H9 (cell line): ENCODE results near the gene PHETA1. TPM values are rescaled to one million over a fixed set of nuclear protein-coding genes. Genes with fewer than 3 reads are reported as not detected.

Experiments used
- DNase-seq: peaks from one replicate; pipeline ENCODE4 v3.0.0-alpha.2; 2017
- H2AFZ ChIP-seq: one replicate; pipeline ENCODE4 v1.6.1; 2013; ENCODE audit warnings: mild to moderate bottlenecking, low read length, control low read depth, moderate library complexity
- H2AK5ac ChIP-seq: 2 replicates; pipeline ENCODE4 v1.6.1; 2013; ENCODE audit warnings: low read length, control low read depth, mixed read lengths; ENCODE audit not compliant: insufficient read length
- H2BK120ac ChIP-seq: one replicate; pipeline ENCODE4 v1.6.1; 2013; ENCODE audit warnings: low read depth, mild to moderate bottlenecking, low read length, control low read depth, inconsistent platforms; ENCODE audit not compliant: poor library complexity, severe bottlenecking
- H2BK12ac ChIP-seq: 2 replicates; pipeline ENCODE4 v1.6.1; 2013; ENCODE audit warnings: low read length, control low read depth, mixed read lengths, low read depth; ENCODE audit not compliant: insufficient read length
- H2BK15ac ChIP-seq: 2 replicates; pipeline ENCODE4 v1.6.1; 2013; ENCODE audit warnings: low read depth, low read length, control low read depth
- H2BK20ac ChIP-seq: one replicate; pipeline ENCODE4 v1.6.1; 2013; ENCODE audit warnings: low read depth, mild to moderate bottlenecking, low read length, control low read depth, inconsistent platforms; ENCODE audit not compliant: poor library complexity, severe bottlenecking
- H2BK5ac ChIP-seq: 2 replicates; pipeline ENCODE4 v1.6.1; 2013; ENCODE audit warnings: low read length, control low read depth, mixed read lengths; ENCODE audit not compliant: insufficient read length
- H3K14ac ChIP-seq: 2 replicates; pipeline ENCODE4 v1.6.1; 2013; ENCODE audit warnings: low read length, control low read depth; ENCODE audit not compliant: insufficient read depth
- H3K18ac ChIP-seq: 2 replicates; pipeline ENCODE4 v1.6.1; 2013; ENCODE audit warnings: low read depth, mild to moderate bottlenecking, mixed read lengths, low read length, control low read depth; ENCODE audit not compliant: insufficient read length
- H3K23ac ChIP-seq: 2 replicates; pipeline ENCODE4 v1.6.1; 2013; ENCODE audit warnings: low read length, control low read depth, mixed read lengths, low read depth; ENCODE audit not compliant: insufficient read length
- H3K23me2 ChIP-seq: 2 replicates; pipeline ENCODE4 v1.6.1; 2013; ENCODE audit warnings: low read depth, mild to moderate bottlenecking, mixed read lengths, low read length, control low read depth; ENCODE audit not compliant: insufficient read length, poor library complexity, severe bottlenecking
- H3K27ac ChIP-seq: 2 replicates; pipeline ENCODE4 v1.5.1; 2013; ENCODE audit warnings: low read length, control low read depth, mixed read lengths, low read depth; ENCODE audit not compliant: insufficient read length
- H3K27me3 ChIP-seq: 2 replicates; pipeline ENCODE4 v1.6.1; 2013; ENCODE audit warnings: low read length, control low read depth, inconsistent platforms; ENCODE audit not compliant: insufficient read depth
- H3K4ac ChIP-seq: 2 replicates; pipeline ENCODE4 v1.6.1; 2013; ENCODE audit warnings: low read depth, mild to moderate bottlenecking, control low read depth, inconsistent platforms, low read length, moderate library complexity
- H3K4me1 ChIP-seq: 2 replicates; pipeline ENCODE4 v1.6.1; 2013; ENCODE audit warnings: low read length, control low read depth, inconsistent platforms; ENCODE audit not compliant: insufficient read depth
- H3K4me2 ChIP-seq: 2 replicates; pipeline ENCODE4 v1.6.1; 2013; ENCODE audit warnings: low read length, control low read depth, mixed read lengths; ENCODE audit not compliant: insufficient read length, insufficient read depth
- H3K56ac ChIP-seq: 2 replicates; pipeline ENCODE4 v1.6.1; 2013; ENCODE audit warnings: low read depth, mild to moderate bottlenecking, mixed read lengths, low read length, control low read depth; ENCODE audit not compliant: insufficient read length
- H3K79me1 ChIP-seq: 2 replicates; pipeline ENCODE4 v1.6.1; 2013; ENCODE audit warnings: low read depth, mild to moderate bottlenecking, moderate library complexity, low read length, control low read depth, inconsistent platforms; ENCODE audit not compliant: insufficient read depth, poor library complexity, severe bottlenecking
- H3K79me2 ChIP-seq: 2 replicates; pipeline ENCODE4 v1.6.1; 2013; ENCODE audit warnings: low read length, control low read depth, inconsistent platforms; ENCODE audit not compliant: insufficient read depth
- H3K9ac ChIP-seq: 2 replicates; pipeline ENCODE4 v1.6.1; 2013; ENCODE audit warnings: low read length, control low read depth, mixed read lengths; ENCODE audit not compliant: insufficient read length; ENCODE audit errors: extremely low read depth
- H3K9me3 ChIP-seq: one replicate; pipeline ENCODE4 v1.6.1; 2013; ENCODE audit warnings: low read depth, low read length, inconsistent platforms; ENCODE audit not compliant: control insufficient read depth
- H3T11ph ChIP-seq: one replicate; pipeline ENCODE4 v1.6.1; 2013; ENCODE audit warnings: mild to moderate bottlenecking, low read length, control low read depth, inconsistent platforms
- H4K20me1 ChIP-seq: one replicate; pipeline ENCODE4 v1.6.1; 2013; ENCODE audit not compliant: control insufficient read depth, insufficient read length, insufficient read depth
- H4K5ac ChIP-seq: 2 replicates; pipeline ENCODE4 v1.6.1; 2013; ENCODE audit warnings: low read depth, mild to moderate bottlenecking, mixed read lengths, low read length, control low read depth; ENCODE audit not compliant: insufficient read length
- H4K8ac ChIP-seq: replicated peaks from 2 replicates; pipeline ENCODE4 v1.6.1; 2013; ENCODE audit warnings: low read length, control low read depth, mixed read lengths, low read depth; ENCODE audit not compliant: insufficient read length
- H4K91ac ChIP-seq: 2 replicates; pipeline ENCODE4 v1.6.1; 2013; ENCODE audit warnings: low read depth, mild to moderate bottlenecking, moderate library complexity, mixed read lengths, low read length, control low read depth; ENCODE audit not compliant: insufficient read length
- H3K27ac Mint-ChIP-seq, 3 experiments: 2 replicates in 2 of 3; 3 replicates in 1 of 3; pipeline ENCODE4 v1.8.0; 2020 to 2021; ENCODE audit warnings: mixed read lengths in 3 of 3, mild to moderate bottlenecking in 1 of 3, moderate library complexity in 1 of 3
- H3K27me3 Mint-ChIP-seq: 2 replicates; pipeline ENCODE4 v1.8.0; 2021; ENCODE audit warnings: low read depth, mild to moderate bottlenecking, moderate library complexity, mixed read lengths
- H3K36me3 Mint-ChIP-seq, 3 experiments: 2 replicates in 2 of 3; 3 replicates in 1 of 3; pipeline ENCODE4 v1.8.0; 2020 to 2021; ENCODE audit warnings: low read depth in 3 of 3, mixed read lengths in 3 of 3; ENCODE audit not compliant: insufficient read depth in 1 of 3
- H3K4me1 Mint-ChIP-seq, 2 experiments: 2 replicates each; pipeline ENCODE4 v1.8.0; 2020; ENCODE audit warnings: mixed read lengths in 2 of 2
- H3K4me3 Mint-ChIP-seq, 2 experiments: 2 replicates in 1 of 2; 3 replicates in 1 of 2; pipeline ENCODE4 v1.8.0; 2020 to 2021; ENCODE audit warnings: mild to moderate bottlenecking in 2 of 2, mixed read lengths in 2 of 2, moderate library complexity in 1 of 2
- H3K9me3 Mint-ChIP-seq, 2 experiments: 2 replicates in 1 of 2; 3 replicates in 1 of 2; pipeline ENCODE4 v1.8.0; 2020; ENCODE audit warnings: mild to moderate bottlenecking in 2 of 2, mixed read lengths in 2 of 2, moderate library complexity in 1 of 2
- WGBS: extraction: QIAGEN DNeasy Blood & Tissue Kit; methylation state at CpG from one replicate; pipeline ENCODE4 v1.1.7; 2013; ENCODE audit warnings: missing lambda C conversion rate, low lambda C conversion rate, mixed read lengths; ENCODE audit not compliant: insufficient read length; ENCODE audit errors: extremely low coverage; 5-methylcytosine and 5-hydroxymethylcytosine counted together
- total RNA-seq: library from RNA; stranded (reverse); gene quantifications from 2 replicates; pipeline ENCODE4 v1.2.1, GENCODE V29; 2021
- TF ChIP-seq, protein P1 (sequence below): fragments of 200-600 bp; sonication (generic); conservative IDR thresholded peaks from 3 replicates; pipeline ENCODE4 v1.8.0; 2021; ENCODE audit warnings: antibody characterized with exemption, mild to moderate bottlenecking

Gene PHETA1
- total RNA-seq, 1 experiment from 2014 or later, result 13.1 TPM

DNA sequence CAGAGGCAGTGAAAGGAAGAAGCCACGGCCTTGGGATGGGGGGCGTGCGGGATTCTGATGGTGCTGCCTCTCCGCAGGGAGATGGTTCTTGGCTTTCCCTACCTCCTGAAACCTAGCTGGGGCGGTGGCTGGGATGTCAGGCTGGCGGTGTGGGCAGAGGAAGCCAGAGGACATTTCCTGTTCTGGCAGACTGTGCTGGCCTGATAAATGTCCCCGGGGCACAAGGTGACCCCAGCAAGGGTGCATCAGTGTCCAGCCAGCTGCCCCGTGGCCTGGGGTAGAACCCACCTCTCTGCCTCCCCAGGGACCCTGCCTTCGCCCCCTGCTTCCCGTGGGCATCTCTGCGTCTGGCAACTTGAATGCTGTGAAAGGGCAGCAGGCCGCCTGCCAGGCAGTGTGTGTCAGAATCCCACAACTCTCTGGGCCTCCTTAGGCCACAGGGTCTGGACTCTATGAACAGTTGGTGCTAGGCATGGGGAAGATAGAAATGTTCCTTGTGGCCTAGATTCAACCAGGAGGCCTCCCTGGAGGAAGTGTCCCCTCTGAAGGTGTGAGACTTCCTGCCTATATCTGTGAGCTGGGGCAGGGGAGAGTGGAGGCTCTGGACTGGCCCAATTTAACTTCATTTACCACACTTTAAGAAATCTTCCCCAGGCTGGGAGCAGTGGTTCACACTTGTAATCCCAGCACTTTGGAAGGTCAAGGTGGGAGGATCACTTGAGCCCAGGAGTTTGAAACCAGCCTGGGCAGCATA lies 41.7 kb upstream of the PHETA1 start:
- TF ChIP-seq, protein P1, sequence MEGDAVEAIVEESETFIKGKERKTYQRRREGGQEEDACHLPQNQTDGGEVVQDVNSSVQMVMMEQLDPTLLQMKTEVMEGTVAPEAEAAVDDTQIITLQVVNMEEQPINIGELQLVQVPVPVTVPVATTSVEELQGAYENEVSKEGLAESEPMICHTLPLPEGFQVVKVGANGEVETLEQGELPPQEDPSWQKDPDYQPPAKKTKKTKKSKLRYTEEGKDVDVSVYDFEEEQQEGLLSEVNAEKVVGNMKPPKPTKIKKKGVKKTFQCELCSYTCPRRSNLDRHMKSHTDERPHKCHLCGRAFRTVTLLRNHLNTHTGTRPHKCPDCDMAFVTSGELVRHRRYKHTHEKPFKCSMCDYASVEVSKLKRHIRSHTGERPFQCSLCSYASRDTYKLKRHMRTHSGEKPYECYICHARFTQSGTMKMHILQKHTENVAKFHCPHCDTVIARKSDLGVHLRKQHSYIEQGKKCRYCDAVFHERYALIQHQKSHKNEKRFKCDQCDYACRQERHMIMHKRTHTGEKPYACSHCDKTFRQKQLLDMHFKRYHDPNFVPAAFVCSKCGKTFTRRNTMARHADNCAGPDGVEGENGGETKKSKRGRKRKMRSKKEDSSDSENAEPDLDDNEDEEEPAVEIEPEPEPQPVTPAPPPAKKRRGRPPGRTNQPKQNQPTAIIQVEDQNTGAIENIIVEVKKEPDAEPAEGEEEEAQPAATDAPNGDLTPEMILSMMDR, result no peak
- no peak overlapping the region for H3K9ac ChIP-seq
- WGBS, result no CpG with 5 or more reads among the region's 12 CpGs

More for the DNA sequence above, 41.7 kb upstream of the PHETA1 start:
- Histone ChIP-seq H3K56ac (no peak overlapping the region), H2BK15ac (no peak overlapping the region), H4K91ac (no peak overlapping the region), H3K79me2 (peaks cover 55% of the 10 kb centered on the region; the same call in 1 of the 2 replicates), H2AFZ (no peak overlapping the region), H2BK5ac (no peak overlapping the region), H3K23ac (no peak overlapping the region), H2AK5ac (no peak overlapping the region), H3K4me1 (peaks cover 6% of the 10 kb centered on the region), H2BK20ac (no peak overlapping the region), H3K79me1 (peaks cover 8% of the 10 kb centered on the region), H3K18ac (no peak overlapping the region), H4K20me1 (no peaks in the 10 kb centered on the region), H3K14ac (no peak overlapping the region; the same call in 1 of the 2 replicates), H3K27me3 (no peaks in the 10 kb centered on the region), H2BK120ac (no peak overlapping the region), H3T11ph (no peak overlapping the region), H3K4ac (no peak overlapping the region), H3K27ac (no peak overlapping the region), H3K23me2 (peaks cover 13% of the 10 kb centered on the region), H3K4me2 (no peak overlapping the region), H3K9me3 (no peaks in the 10 kb centered on the region), H4K5ac (no peak overlapping the region), H2BK12ac (no peak overlapping the region), H4K8ac (no peak overlapping the region)
- Mint-ChIP-seq H3K9me3 (no peaks in the 10 kb centered on the region), H3K27me3 (no peaks in the 10 kb centered on the region; the same call in 1 of the 2 replicates), H3K4me1 (peaks cover 62 to 72% of the 10 kb centered on the region in 2 experiments), H3K4me3 (no peak overlapping the region), H3K27ac (peak overlapping the region in 2 of 3 experiments; percentile 53 to 74; a peak in 2 of 7 replicates), H3K36me3 (peaks cover 0 to 5% (median 2%) of the 10 kb centered on the region in 3 experiments; a peak in 1 of 7 replicates)
- DNase-seq, result no peak
